Activated CD4-positive, alpha-beta T cell treated with anti-CD3 and anti-CD28 coated beads for 36 hours (primary cell): ENCODE results near the gene LPCAT3. TPM values are rescaled to one million over a fixed set of nuclear protein-coding genes. Genes with fewer than 3 reads are reported as not detected.

Source experiments
- ATAC-seq: fragments of 200-7000 bp; cut with Tn5 transposase; one replicate; pipeline ENCODE4 v1.10.0; 2021; ENCODE audit warnings: mild to moderate bottlenecking, moderate library complexity
- CTCF ChIA-PET: fragments of 350-600 bp; sonication (Branson Sonifier 250); formaldehyde crosslinking; loops from one replicate; lab custom pipeline; 2021; ENCODE audit warnings: antibody characterized with exemption; lab: Charles Lee
- POLR2A ChIA-PET: fragments of 350-600 bp; sonication (Branson Sonifier 250); formaldehyde crosslinking; loops from one replicate; lab custom pipeline; 2021; ENCODE audit warnings: antibody characterized with exemption, inconsistent platforms; lab: Charles Lee
- DNase-seq: peaks from one replicate; pipeline ENCODE4 v3.0.0-alpha.2; 2020
- H3K27ac Mint-ChIP-seq: one replicate; pipeline ENCODE4 v1.8.0; 2021; ENCODE audit warnings: mixed read lengths
- H3K27me3 Mint-ChIP-seq: one replicate; pipeline ENCODE4 v1.8.0; 2021; ENCODE audit warnings: mixed read lengths
- H3K36me3 Mint-ChIP-seq: one replicate; pipeline ENCODE4 v1.8.0; 2021; ENCODE audit warnings: low read depth, mixed read lengths
- H3K4me1 Mint-ChIP-seq: one replicate; pipeline ENCODE4 v1.8.0; 2021; ENCODE audit warnings: mixed read lengths
- H3K4me3 Mint-ChIP-seq: one replicate; pipeline ENCODE4 v1.8.0; 2021; ENCODE audit warnings: mild to moderate bottlenecking, moderate library complexity, mixed read lengths
- H3K9me3 Mint-ChIP-seq: one replicate; pipeline ENCODE4 v1.8.0; 2021; ENCODE audit warnings: low read depth, mixed read lengths
- intact Hi-C, 2 experiments: fragments of 100-400 bp; cut with DNase I in 1 of 2; cut with micrococcal nuclease in 1 of 2; formaldehyde crosslinking; loops; one replicate each; pipeline versions ENCODE4 v1.14.2 to v1.15.1; 2022 to 2024; cut with DNase I, micrococcal nuclease
- total RNA-seq, 2 experiments: library from RNA; stranded (reverse); gene quantifications; one replicate each; pipeline ENCODE4 v1.2.3, GENCODE V29; 2021

Gene LPCAT3
- total RNA-seq, 2 experiments from 2014 or later, result 20.8 to 28.0 TPM

- POLR2A ChIA-PET, result interaction anchor here (0.6 to 2.6 kb wide), 8 partner anchors 11 to 87 kb away, joined by 3 to 11 read pairs (median 3); partner anchors contain the start of genes CDCA3, SPSB2, TPI1 and USP5
- H3K4me1 Mint-ChIP-seq, result peaks cover 53% of the 10 kb centered on the region
These were observed 79.7 kb downstream of the LPCAT3 start for GRCh38 chr12:6938353-6939190.

GRCh38 chr12:6937481-6938352, 80.6 kb downstream of the LPCAT3 start:
- ChIA-PET CTCF (interaction anchor here (0.6 to 5.1 kb wide), 21 partner anchors 8 to 225 kb away, joined by 3 to 59 read pairs (median 4); partner anchors contain the start of genes ATN1, CDCA3, COPS7A and ENO2), POLR2A (interaction anchor here (0.6 to 2.6 kb wide), 8 partner anchors 12 to 86 kb away, joined by 3 to 11 read pairs (median 3); partner anchors contain the start of genes CDCA3, SPSB2, TPI1 and USP5)
- Mint-ChIP-seq H3K4me3 (peak overlapping the region; percentile 83), H3K4me1 (peaks cover 52% of the 10 kb centered on the region), H3K9me3 (no peaks in the 10 kb centered on the region), H3K27ac (peak overlapping the region; percentile 96), H3K27me3 (no peaks in the 10 kb centered on the region), H3K36me3 (peaks cover 41% of the 10 kb centered on the region)
- intact Hi-C loops, result loop anchor here (1.0 to 5.0 kb wide), 11 partner anchors 9 to 248 kb away; partner anchors contain the start of genes USP5 (in 2 of the 2), CDCA3 (in 1 of the 2), EMG1 (in 1 of the 2) and ENO2 (in 1 of the 2)
- DNase-seq, result peak; percentile 97
- ATAC-seq, result peak; percentile 93

More at GRCh38 chr12:6938353-6939190, 79.7 kb downstream of the LPCAT3 start:
- ATAC-seq (no peak), DNase-seq (no peak)
- no peaks in the 10 kb centered on the region for H3K9me3 Mint-ChIP-seq
- H3K27ac Mint-ChIP-seq, result peak overlapping the region; percentile 96
- CTCF ChIA-PET, result interaction anchor here (1.0 to 5.1 kb wide), 10 partner anchors 12 to 215 kb away, joined by 3 to 59 read pairs (median 4); partner anchors contain the start of genes ATN1, CDCA3, COPS7A and ENO2
- no peaks in the 10 kb centered on the region for H3K27me3 Mint-ChIP-seq
- H3K4me3 Mint-ChIP-seq, result peak overlapping the region; percentile 83
- H3K36me3 Mint-ChIP-seq, result peaks cover 36% of the 10 kb centered on the region
- intact Hi-C loops, result loop anchor here (1.0 to 5.0 kb wide), 9 partner anchors 14 to 249 kb away; partner anchors contain the start of genes USP5 (in 2 of the 2), CDCA3 (in 1 of the 2), EMG1 (in 1 of the 2) and ENO2 (in 1 of the 2)

- DNase-seq (peak; percentile 85), ATAC-seq (peak; percentile 33)
- Mint-ChIP-seq H3K36me3 (peaks cover 46% of the 10 kb centered on the region), H3K27me3 (no peaks in the 10 kb centered on the region), H3K27ac (peak overlapping the region; percentile 96), H3K4me3 (peak overlapping the region; percentile 83), H3K4me1 (peaks cover 53% of the 10 kb centered on the region), H3K9me3 (no peaks in the 10 kb centered on the region)
- POLR2A ChIA-PET, result interaction anchor here (0.7 to 2.6 kb wide), 6 partner anchors 9 to 85 kb away, joined by 3 to 11 read pairs (median 4); partner anchors contain the start of genes CDCA3, SPSB2 and USP5
- intact Hi-C loops, result loop anchor here (1.0 to 5.0 kb wide), 4 partner anchors 9 to 85 kb away; partner anchors contain the start of genes CDCA3 (in 1 of the 2), LRRC23 (in 1 of the 2), SPSB2 (in 1 of the 2) and USP5 (in 1 of the 2)
- CTCF ChIA-PET, result interaction anchor here (0.6 to 5.1 kb wide), 12 partner anchors 9 to 574 kb away, joined by 3 to 59 read pairs (median 4); partner anchors contain the start of genes ATN1, CDCA3, SPSB2 and USP5
These were observed 81.4 kb downstream of the LPCAT3 start for GRCh38 chr12:6936636-6937480.

- no peaks in the 10 kb centered on the region for H3K27me3 Mint-ChIP-seq
- H3K4me1 Mint-ChIP-seq, result peaks cover 53% of the 10 kb centered on the region
- ChIA-PET CTCF (interaction anchor here (1.3 to 5.1 kb wide), 4 partner anchors 9 to 28 kb away, joined by 3 to 59 read pairs (median 8); partner anchors contain the start of gene ATN1), POLR2A (interaction anchor here (0.5 to 2.6 kb wide), 6 partner anchors 9 to 144 kb away, joined by 3 to 11 read pairs (median 4); partner anchors contain the start of genes CDCA3, LPCAT3 and USP5)
- peak overlapping the region; percentile 96 for H3K27ac Mint-ChIP-seq
- no peaks in the 10 kb centered on the region for H3K9me3 Mint-ChIP-seq
- H3K36me3 Mint-ChIP-seq, result peaks cover 46% of the 10 kb centered on the region
- ATAC-seq, result no peak
- intact Hi-C loops, result loop anchor here (2.0 to 5.0 kb wide), 3 partner anchors 31 to 84 kb away; partner anchors contain the start of genes CDCA3 (in 1 of the 2), LRRC23 (in 1 of the 2), SPSB2 (in 1 of the 2) and USP5 (in 1 of the 2)
- H3K4me3 Mint-ChIP-seq, result peak overlapping the region; percentile 83
- no peak for DNase-seq
These were observed 82.1 kb downstream of the LPCAT3 start for GRCh38 chr12:6936194-6936635.

GRCh38 chr12:6935371-6936193, 82.7 kb downstream of the LPCAT3 start:
- Mint-ChIP-seq H3K4me1 (peaks cover 59% of the 10 kb centered on the region), H3K27ac (peak overlapping the region; percentile 96), H3K36me3 (peaks cover 44% of the 10 kb centered on the region), H3K27me3 (no peaks in the 10 kb centered on the region), H3K4me3 (peak overlapping the region; percentile 83), H3K9me3 (no peaks in the 10 kb centered on the region)
- CTCF ChIA-PET, result interaction anchor here (1.3 to 5.1 kb wide), 5 partner anchors 9 to 23 kb away, joined by 3 to 59 read pairs (median 4); partner anchors contain the start of gene ATN1
- intact Hi-C loops, result loop anchor here (2.0 to 5.0 kb wide), 3 partner anchors 31 to 83 kb away; partner anchors contain the start of genes CDCA3 (in 1 of the 2), LRRC23 (in 1 of the 2), SPSB2 (in 1 of the 2) and USP5 (in 1 of the 2)
- POLR2A ChIA-PET, result interaction anchor here (0.5 to 2.6 kb wide), 4 partner anchors 23 to 144 kb away, joined by 3 to 11 read pairs (median 4); partner anchors contain the start of genes CDCA3, LPCAT3 and USP5
- DNase-seq (no peak), ATAC-seq (no peak)

- peaks cover 68% of the 10 kb centered on the region for H3K4me1 Mint-ChIP-seq
- no peak overlapping the region for H3K4me3 Mint-ChIP-seq
- H3K27ac Mint-ChIP-seq, result peak overlapping the region; percentile 71
- DNase-seq (no peak), ATAC-seq (no peak)
- H3K36me3 Mint-ChIP-seq, result peaks cover 43% of the 10 kb centered on the region
- no peaks in the 10 kb centered on the region for H3K27me3 Mint-ChIP-seq
- ChIA-PET POLR2A (no interaction called here), CTCF (interaction anchor here (0.7 to 2.7 kb wide), 5 partner anchors 9 to 1026 kb away, joined by 3 to 11 read pairs (median 4); partner anchors contain the start of gene SPSB2)
- H3K9me3 Mint-ChIP-seq, result no peaks in the 10 kb centered on the region
- intact Hi-C loops, result no loop called here
These were observed 84.2 kb downstream of the LPCAT3 start for GRCh38 chr12:6934110-6934509.

- DNase-seq, result no peak
- H3K27me3 Mint-ChIP-seq, result no peaks in the 10 kb centered on the region
- ATAC-seq, result no peak
- no peaks in the 10 kb centered on the region for H3K9me3 Mint-ChIP-seq
- peak overlapping the region; percentile 65 for H3K27ac Mint-ChIP-seq
- intact Hi-C loops, result no loop called here
- ChIA-PET POLR2A (no interaction called here), CTCF (interaction anchor here (0.6 to 2.7 kb wide), 5 partner anchors 8 to 181 kb away, joined by 3 to 11 read pairs (median 3); no protein-coding TSS in a partner anchor)
- H3K4me3 Mint-ChIP-seq, result no peak overlapping the region
- H3K36me3 Mint-ChIP-seq, result peaks cover 46% of the 10 kb centered on the region
- H3K4me1 Mint-ChIP-seq, result peaks cover 71% of the 10 kb centered on the region
These were observed 85.5 kb downstream of the LPCAT3 start for GRCh38 chr12:6932766-6933165.

- no peak for DNase-seq
- Mint-ChIP-seq H3K9me3 (no peaks in the 10 kb centered on the region), H3K36me3 (peaks cover 30% of the 10 kb centered on the region), H3K27ac (peak overlapping the region; percentile 83), H3K4me1 (peaks cover 68% of the 10 kb centered on the region), H3K4me3 (peak overlapping the region; percentile 83), H3K27me3 (no peaks in the 10 kb centered on the region)
- intact Hi-C loops, result loop anchor here in 1 of 2 experiments (2.0 kb wide), 1 partner anchor 15 kb away; the partner anchor contains the start of gene ENO2
- ChIA-PET CTCF (interaction anchor here (0.7 to 7.4 kb wide), 6 partner anchors 8 to 88 kb away, joined by 3 to 59 read pairs (median 3); no protein-coding TSS in a partner anchor), POLR2A (interaction anchor here (0.9 to 3.7 kb wide), 2 partner anchors 15 to 78 kb away, joined by 3 to 26 read pairs; partner anchors contain the start of genes C12orf57, RNU7-1 and USP5)
- no peak for ATAC-seq
These were observed 88.5 kb downstream of the LPCAT3 start for GRCh38 chr12:6929466-6930452.
